Left hindlimb (tissue), 1 donor: Measurements from ENCODE around the gene TNXB.

Experiments used
- DNase-seq: peaks from one replicate; pipeline ENCODE4 v3.0.0-alpha.2; 2018

The TNXB gene, protein sequence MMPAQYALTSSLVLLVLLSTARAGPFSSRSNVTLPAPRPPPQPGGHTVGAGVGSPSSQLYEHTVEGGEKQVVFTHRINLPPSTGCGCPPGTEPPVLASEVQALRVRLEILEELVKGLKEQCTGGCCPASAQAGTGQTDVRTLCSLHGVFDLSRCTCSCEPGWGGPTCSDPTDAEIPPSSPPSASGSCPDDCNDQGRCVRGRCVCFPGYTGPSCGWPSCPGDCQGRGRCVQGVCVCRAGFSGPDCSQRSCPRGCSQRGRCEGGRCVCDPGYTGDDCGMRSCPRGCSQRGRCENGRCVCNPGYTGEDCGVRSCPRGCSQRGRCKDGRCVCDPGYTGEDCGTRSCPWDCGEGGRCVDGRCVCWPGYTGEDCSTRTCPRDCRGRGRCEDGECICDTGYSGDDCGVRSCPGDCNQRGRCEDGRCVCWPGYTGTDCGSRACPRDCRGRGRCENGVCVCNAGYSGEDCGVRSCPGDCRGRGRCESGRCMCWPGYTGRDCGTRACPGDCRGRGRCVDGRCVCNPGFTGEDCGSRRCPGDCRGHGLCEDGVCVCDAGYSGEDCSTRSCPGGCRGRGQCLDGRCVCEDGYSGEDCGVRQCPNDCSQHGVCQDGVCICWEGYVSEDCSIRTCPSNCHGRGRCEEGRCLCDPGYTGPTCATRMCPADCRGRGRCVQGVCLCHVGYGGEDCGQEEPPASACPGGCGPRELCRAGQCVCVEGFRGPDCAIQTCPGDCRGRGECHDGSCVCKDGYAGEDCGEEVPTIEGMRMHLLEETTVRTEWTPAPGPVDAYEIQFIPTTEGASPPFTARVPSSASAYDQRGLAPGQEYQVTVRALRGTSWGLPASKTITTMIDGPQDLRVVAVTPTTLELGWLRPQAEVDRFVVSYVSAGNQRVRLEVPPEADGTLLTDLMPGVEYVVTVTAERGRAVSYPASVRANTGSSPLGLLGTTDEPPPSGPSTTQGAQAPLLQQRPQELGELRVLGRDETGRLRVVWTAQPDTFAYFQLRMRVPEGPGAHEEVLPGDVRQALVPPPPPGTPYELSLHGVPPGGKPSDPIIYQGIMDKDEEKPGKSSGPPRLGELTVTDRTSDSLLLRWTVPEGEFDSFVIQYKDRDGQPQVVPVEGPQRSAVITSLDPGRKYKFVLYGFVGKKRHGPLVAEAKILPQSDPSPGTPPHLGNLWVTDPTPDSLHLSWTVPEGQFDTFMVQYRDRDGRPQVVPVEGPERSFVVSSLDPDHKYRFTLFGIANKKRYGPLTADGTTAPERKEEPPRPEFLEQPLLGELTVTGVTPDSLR (N-terminal part only)

GRCh38 chr6:32109114-32109764 lies at the start of gene TNXB:
Gene TNXB, minus strand, starts transcription at chr6:32109338. Its CDS starts 11,140 bp downstream, at chr6:32098198.
- DNase-seq: peak; percentile 70

- no peak for DNase-seq
These were observed 48.9 kb upstream of the TNXB start for GRCh38 chr6:32158052-32158451.

DNA sequence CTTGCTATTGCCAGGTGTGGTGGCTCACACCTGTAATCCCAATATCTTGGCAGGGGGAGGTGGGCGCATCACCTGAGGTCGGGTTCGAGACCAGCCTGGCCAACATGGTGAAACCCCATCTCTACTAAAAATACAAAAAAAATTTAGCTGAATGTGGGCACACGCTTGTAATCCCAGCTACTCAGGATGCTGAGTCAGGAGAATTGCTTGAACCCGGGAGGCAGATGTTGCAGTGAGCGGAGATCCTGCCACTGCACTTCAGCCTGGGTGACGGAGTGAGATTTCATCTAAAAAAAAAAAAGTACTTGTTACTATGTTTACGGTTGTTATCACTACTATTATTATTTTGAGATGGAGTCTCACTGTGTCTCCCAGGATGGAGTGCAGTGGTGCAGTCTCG lies 47.8 kb upstream of the TNXB start:
- no peak for DNase-seq

DNA sequence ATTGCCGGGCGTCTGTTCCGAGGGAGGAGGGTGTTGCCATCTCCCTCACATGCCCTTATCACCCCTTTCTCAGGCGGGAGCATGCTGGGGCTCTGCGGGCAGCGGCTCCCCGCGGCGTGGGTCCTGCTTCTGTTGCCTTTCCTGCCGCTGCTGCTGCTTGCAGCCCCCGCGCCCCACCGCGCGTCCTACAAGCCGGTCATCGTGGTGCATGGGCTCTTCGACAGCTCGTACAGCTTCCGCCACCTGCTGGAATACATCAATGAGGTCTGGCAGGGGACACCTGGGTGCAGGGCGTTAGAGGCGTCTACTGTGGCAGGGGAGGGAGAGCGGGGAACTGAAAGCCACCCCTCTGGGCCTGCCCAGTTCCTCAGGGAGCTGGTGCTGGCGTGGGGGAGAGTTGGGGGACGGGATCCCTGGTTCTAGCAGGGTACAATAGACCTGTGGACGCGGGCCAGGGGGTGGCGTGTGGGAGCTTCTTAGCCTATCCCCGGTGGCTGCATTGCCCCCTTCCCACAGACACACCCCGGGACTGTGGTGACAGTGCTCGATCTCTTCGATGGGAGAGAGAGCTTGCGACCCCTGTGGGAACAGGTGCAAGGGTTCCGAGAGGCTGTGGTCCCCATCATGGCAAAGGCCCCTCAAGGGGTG lies 45.5 kb upstream of the TNXB start:
- peak; percentile 72 for DNase-seq

GRCh38 chr6:32153564-32154513 lies 44.7 kb upstream of the TNXB start, which contains the start of gene PPT2:
Gene PPT2, plus strand, starts transcription at chr6:32154141. Its CDS starts 454 bp downstream, at chr6:32154595.
- peak; percentile 96 for DNase-seq

GRCh38 chr6:32152769-32153563 lies 43.8 kb upstream of the TNXB start:
- no peak for DNase-seq

GRCh38 chr6:32151863-32152768 lies 43.0 kb upstream of the TNXB start, which contains the start of gene PRRT1:
Gene PRRT1, minus strand, starts transcription at chr6:32151939. Its CDS starts 112 bp downstream, at chr6:32151827.
- no peak for DNase-seq

DNA sequence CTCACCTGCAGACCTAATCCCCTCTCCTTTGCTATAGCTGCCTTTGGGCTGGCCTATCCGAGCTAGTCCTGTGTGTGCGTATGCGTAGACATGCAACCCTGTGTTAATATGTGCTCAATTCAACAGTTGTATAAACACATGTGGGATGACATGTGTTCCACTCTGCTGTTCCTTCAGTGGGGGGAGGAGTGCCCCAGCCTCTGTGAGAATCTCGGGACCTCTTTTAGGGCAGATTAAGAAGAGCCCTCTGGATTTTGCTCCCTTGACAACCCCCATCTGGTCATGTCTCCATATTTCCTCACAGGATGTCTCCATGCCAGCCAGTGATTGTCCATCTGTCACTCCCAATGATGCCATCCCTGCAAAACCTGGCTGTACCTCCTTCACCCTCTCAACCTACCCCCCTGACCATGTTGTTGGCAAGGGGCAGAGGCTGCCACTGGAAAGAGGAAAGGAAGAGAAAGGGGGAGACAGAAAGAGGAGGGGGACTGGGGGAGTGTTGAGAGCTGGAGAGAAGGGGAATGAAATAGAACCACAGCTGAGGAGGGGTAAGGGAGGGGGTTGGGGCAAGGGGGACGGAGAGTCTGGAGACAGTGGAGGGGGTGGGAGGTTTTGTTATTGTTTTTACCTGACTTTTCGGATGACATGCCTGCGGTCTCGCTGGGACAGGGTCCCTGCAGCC lies 42.2 kb upstream of the TNXB start:
- no peak for DNase-seq

GRCh38 chr6:32149932-32150870 lies 41.1 kb upstream of the TNXB start:
- no peak for DNase-seq

- no peak for DNase-seq
These were observed 40.1 kb upstream of the TNXB start for GRCh38 chr6:32149092-32149755.

DNA sequence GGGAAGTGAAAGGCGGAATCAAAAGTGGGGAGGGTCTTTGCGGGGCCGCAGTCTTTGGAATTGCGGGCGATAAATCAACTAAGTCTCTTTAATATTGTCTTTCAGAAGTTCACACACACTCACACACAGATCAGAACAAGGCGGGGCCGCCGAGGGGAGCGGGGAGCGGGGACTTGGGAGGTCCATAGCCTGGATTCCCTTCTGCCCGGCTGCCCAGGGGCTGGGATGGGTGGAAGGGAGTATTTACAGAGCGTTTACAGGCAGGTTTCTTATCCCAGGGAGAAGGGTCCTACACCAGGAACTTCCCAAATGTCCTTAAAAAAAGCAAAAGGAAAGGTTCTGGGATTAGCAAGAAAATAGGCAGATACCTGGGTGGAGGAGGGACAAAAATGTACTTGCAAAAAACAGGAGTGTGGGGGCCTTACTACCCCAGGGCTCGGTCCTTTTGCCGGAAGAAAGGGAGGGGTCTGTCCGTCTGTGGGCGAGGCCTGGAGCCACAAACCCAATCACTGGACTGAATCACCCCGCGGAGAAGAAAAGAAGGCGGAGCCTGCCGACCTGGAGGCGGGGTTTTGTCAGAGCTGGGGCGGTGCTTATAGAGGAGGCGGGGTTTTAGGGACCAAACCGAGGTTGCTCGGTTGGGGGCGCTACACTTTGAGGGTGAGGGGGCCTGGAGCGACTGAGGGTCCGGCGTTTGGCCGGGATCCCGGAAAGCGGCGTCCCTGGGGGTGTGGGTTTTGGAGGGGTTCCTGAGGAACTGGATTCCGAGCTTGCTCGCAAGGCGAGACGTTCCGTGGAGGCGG lies 39.4 kb upstream of the TNXB start:
- DNase-seq: peak; percentile 83

GRCh38 chr6:32147401-32148132 lies 38.4 kb upstream of the TNXB start:
- DNase-seq: no peak

GRCh38 chr6:32146687-32147086 lies 37.5 kb upstream of the TNXB start:
- no peak for DNase-seq

- DNase-seq: no peak
These were observed 37.1 kb upstream of the TNXB start for GRCh38 chr6:32146287-32146686.
